HG02763 (cell line): Measurements from ENCODE around the gene CREB3L1.

ENCODE experiments used
- ATAC-seq: cut with Tn5 transposase; IDR thresholded peaks from one replicate; pipeline ENCODE4 v1.9.1; 2021; ENCODE audit warnings: mild to moderate bottlenecking, moderate library complexity; ENCODE audit not compliant: unreplicated experiment

The CREB3L1 gene

GRCh38 chr11:46342239-46342638 lies 64.8 kb downstream of the CREB3L1 start:
- no peak for ATAC-seq

GRCh38 chr11:46343520-46343919 lies 66.1 kb downstream of the CREB3L1 start:
- ATAC-seq: no peak

DNA sequence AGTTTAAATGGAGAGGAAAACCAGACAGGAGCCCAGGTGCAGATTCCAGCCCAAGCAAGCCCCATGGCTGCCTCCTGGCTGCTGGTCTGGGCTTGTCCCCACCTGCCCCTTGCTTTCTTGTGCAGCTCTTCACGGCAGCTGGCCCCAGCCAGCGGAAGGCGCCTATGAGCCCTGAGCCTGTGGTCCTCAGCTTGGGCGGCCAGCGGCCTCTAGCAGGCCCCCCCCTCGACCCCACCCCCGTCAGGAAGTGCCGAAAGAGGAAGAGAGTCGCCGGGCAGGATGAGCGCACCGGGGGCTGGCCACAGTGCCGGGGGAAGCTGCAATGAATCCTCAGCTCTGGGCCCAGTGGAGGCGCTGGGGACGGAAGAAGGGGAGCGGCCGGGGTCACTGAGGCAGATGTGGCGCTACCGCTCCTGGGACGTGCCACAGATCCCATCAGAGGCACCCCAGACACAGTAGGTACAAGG lies 67.7 kb downstream of the CREB3L1 start:
- no peak for ATAC-seq

DNA sequence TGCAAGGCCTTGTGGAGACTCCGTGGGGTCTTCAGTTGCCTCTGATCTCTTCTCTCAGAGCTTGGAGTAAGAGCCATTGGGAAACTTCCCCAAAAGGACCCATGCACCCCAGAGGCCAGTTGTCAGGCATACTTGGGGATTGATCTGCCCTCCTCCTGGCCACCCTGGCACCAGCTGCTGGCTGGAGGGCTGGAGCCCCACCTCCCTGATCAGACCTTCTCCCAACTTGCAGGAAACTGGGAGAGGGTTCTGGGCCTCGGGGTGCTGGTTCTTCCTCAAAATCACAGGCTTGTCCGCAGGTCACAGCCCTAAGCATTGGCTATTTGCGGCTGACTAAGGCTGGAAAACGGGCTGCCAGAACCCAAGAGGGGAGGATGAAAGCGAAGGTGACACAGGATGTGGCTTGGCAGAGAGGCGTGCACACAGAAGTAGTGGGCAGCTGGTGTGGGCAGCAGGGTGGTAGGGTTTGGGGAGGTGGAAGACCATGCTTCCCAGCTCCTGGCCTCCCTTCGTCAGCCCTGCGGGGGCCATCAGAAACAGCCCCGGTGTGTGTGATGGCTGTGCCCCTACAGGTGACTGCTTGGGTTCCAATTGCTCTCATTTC lies 68.5 kb downstream of the CREB3L1 start:
- no peak for ATAC-seq

GRCh38 chr11:46346886-46347636 lies 69.6 kb downstream of the CREB3L1 start, which contains the start of gene DGKZ:
TSS of gene DGKZ (plus strand) at chr11:46347463. CDS start at chr11:46347660, 197 bp downstream.
- ATAC-seq: peak; percentile 64

DNA sequence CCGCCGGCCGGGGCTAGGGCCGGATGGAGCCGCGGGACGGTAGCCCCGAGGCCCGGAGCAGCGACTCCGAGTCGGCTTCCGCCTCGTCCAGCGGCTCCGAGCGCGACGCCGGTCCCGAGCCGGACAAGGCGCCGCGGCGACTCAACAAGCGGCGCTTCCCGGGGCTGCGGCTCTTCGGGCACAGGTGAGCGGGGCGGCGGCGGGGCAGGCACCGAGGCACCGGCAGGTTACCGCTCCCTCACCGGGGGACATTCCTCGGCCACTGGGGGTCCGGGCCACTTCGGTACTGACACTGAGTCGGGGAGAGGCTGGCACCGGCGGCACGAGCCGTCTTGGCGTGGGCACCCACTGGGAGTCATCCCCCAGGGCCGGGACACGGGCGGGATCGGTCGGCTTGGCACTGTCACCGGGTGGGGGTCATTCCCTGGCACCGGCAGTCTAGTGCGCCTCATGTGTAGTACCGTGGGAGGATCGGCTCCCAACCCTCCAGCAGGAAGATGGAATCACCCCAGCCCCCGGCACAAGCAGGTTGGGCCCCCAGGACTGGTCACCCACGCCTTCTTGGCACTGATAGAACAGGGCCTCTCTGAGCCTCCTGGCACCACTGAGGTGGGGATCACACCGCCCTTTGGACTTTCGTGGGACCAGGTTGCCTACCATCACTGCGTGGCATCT lies 70.3 kb downstream of the CREB3L1 start:
- no peak for ATAC-seq

- ATAC-seq: peak; percentile 23
These were observed 71.3 kb downstream of the CREB3L1 start for GRCh38 chr11:46348566-46349401.

- no peak for ATAC-seq
These were observed 73.2 kb downstream of the CREB3L1 start for GRCh38 chr11:46350695-46351094.

- ATAC-seq: no peak
These were observed 73.7 kb downstream of the CREB3L1 start for GRCh38 chr11:46351148-46351547.

- no peak for ATAC-seq
These were observed 74.1 kb downstream of the CREB3L1 start for GRCh38 chr11:46351606-46352005.

- ATAC-seq: no peak
These were observed 74.8 kb downstream of the CREB3L1 start for GRCh38 chr11:46352063-46352841.

DNA sequence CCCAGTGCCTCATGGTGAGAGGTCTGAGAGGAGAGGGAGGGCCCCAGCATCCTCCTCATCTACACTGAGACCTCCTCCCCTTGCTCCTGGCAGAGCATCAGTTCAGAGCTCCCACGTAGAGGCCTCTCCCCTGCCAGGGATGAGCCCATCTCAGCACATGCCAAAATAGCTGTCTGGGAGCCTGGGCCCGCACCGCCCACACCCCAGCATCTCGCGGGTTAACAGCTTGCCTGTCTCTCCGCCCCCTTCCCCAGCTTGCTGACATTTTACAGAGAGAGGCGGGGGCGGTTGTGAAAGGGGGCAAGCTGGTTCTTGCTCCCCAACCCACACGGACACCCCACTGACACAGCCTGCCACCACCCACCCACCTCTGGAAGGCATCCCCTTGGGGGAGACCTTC lies 76.2 kb downstream of the CREB3L1 start:
- no peak for ATAC-seq

- ATAC-seq: no peak
These were observed 79.5 kb downstream of the CREB3L1 start for GRCh38 chr11:46356924-46357482.

GRCh38 chr11:46357483-46357936 lies 80.0 kb downstream of the CREB3L1 start:
- no peak for ATAC-seq

DNA sequence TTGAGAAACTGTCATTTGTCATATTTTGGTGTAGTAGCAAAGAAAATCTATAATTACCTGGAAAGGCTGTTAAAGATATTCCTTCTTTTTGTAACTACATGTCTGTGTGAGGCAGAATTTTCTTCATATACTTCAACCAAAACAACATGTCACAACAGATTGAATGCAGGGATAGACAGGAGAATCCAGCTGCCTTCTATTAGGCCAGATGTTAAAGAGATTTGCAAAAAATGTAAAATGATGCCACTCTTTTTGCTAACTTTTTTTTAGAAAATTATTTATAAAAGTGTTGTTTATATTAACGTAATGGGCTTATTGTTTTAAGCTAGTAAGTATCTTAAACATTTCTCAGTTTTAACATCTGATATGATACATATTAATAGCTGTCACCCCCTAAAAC lies 82.5 kb downstream of the CREB3L1 start:
- no peak for ATAC-seq

- no peak for ATAC-seq
These were observed 83.4 kb downstream of the CREB3L1 start for GRCh38 chr11:46360878-46361277.

GRCh38 chr11:46361283-46362155 lies 84.1 kb downstream of the CREB3L1 start:
- peak; percentile 85 for ATAC-seq

DNA sequence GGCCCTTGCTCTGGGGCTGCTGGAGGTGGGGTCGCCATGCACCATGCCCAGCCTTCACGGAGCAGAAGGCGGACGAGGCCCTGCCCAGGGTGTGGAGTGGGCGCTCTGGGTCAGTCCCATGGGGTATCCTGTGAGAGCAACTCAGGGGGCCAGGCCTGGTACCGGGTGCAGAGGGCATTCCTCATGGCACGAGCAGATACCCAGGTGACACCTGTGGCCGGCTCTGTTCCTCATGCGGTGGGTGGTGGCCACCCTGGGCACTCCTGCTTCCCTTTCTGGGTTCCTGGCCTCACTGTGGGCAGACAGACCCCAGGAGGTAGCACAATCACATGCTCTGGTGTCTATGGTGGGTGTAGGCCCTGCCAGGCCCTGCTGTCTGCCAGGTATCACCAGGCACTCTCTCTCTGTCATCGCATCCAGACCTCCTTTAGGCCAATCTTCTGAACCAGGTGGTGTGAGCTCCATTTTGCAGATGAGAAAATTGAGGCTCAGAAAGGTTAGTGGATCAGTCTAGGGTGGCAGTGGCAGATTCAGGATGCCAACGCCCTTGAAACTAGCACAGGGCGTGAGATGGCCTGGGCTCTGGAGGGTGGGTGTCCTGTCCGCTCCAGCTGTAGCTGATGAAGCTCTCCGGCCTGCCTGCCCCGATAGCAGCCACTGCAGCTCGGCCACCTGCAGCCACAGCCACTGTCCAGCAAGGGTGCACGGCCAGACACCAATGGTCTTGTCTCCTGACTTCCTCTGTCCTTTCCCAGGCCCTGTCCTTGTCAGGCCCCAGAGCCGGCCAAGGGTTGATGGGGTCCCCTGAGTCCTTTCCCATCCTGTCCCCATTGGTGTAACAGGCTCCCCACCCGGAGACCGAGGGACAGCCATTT lies 84.9 kb downstream of the CREB3L1 start:
- ATAC-seq: no peak
